Adipocyte (in vitro differentiated cells): Measurements from ENCODE around the gene KAT2B.

ENCODE experiments used
- DNase-seq: peaks from one replicate; pipeline ENCODE4 v3.0.0-alpha.2; 2015; ENCODE audit warnings: low read depth
- H3K27me3 ChIP-seq: replicated peaks from 2 replicates; pipeline ENCODE4 v1.7.0; 2013; ENCODE audit warnings: mild to moderate bottlenecking, low read length, moderate library complexity; ENCODE audit not compliant: control insufficient read depth, insufficient read depth
- H3K36me3 ChIP-seq: 2 replicates; pipeline ENCODE4 v1.7.0; 2013; ENCODE audit warnings: low read length, mild to moderate bottlenecking, moderate library complexity; ENCODE audit not compliant: control insufficient read depth, insufficient read depth, severe bottlenecking
- H3K4me1 ChIP-seq: 2 replicates; pipeline ENCODE4 v1.7.0; 2013; ENCODE audit warnings: mild to moderate bottlenecking, low read length, moderate library complexity; ENCODE audit not compliant: control insufficient read depth, insufficient read depth
- H3K4me3 ChIP-seq: 2 replicates; pipeline ENCODE4 v1.7.0; 2013; ENCODE audit warnings: mild to moderate bottlenecking, low read length, moderate library complexity
- H3K9ac ChIP-seq: 2 replicates; pipeline ENCODE4 v1.7.0; 2013; ENCODE audit warnings: mild to moderate bottlenecking, low read length, moderate library complexity
- H3K9me3 ChIP-seq: 2 replicates; pipeline ENCODE4 v1.7.0; 2013; ENCODE audit warnings: mild to moderate bottlenecking, low read length, moderate library complexity; ENCODE audit not compliant: control insufficient read depth

Gene KAT2B

GRCh38 chr3:20148466-20148865, 108.2 kb downstream of the KAT2B start:
- Histone ChIP-seq H3K4me1 (peaks cover 6% of the 10 kb centered on the region), H3K27me3 (no peaks in the 10 kb centered on the region), H3K9me3 (no peaks in the 10 kb centered on the region), H3K9ac (no peak overlapping the region), H3K4me3 (no peak overlapping the region), H3K36me3 (no peaks in the 10 kb centered on the region)
- no peak for DNase-seq

GRCh38 chr3:20154078-20154477, 113.8 kb downstream of the KAT2B start:
- H3K36me3 ChIP-seq, result no peaks in the 10 kb centered on the region
- H3K4me3 ChIP-seq, result no peak overlapping the region
- no peaks in the 10 kb centered on the region for H3K4me1 ChIP-seq
- no peaks in the 10 kb centered on the region for H3K9me3 ChIP-seq
- DNase-seq, result no peak
- H3K27me3 ChIP-seq, result no peaks in the 10 kb centered on the region
- no peak overlapping the region for H3K9ac ChIP-seq

GRCh38 chr3:20154928-20155327, 114.7 kb downstream of the KAT2B start:
- Histone ChIP-seq H3K36me3 (no peaks in the 10 kb centered on the region), H3K9me3 (no peaks in the 10 kb centered on the region), H3K27me3 (no peaks in the 10 kb centered on the region), H3K9ac (no peak overlapping the region), H3K4me3 (no peak overlapping the region), H3K4me1 (no peaks in the 10 kb centered on the region)
- no peak for DNase-seq

GRCh38 chr3:20160230-20160629, 120.0 kb downstream of the KAT2B start:
- H3K4me3 ChIP-seq, result no peak overlapping the region
- H3K9me3 ChIP-seq, result no peaks in the 10 kb centered on the region
- no peaks in the 10 kb centered on the region for H3K27me3 ChIP-seq
- no peak for DNase-seq
- H3K9ac ChIP-seq, result no peak overlapping the region
- H3K36me3 ChIP-seq, result no peaks in the 10 kb centered on the region
- H3K4me1 ChIP-seq, result no peaks in the 10 kb centered on the region

GRCh38 chr3:20161714-20162113, 121.5 kb downstream of the KAT2B start:
- no peak overlapping the region for H3K9ac ChIP-seq
- H3K27me3 ChIP-seq, result no peaks in the 10 kb centered on the region
- DNase-seq, result no peak
- H3K9me3 ChIP-seq, result no peaks in the 10 kb centered on the region
- no peaks in the 10 kb centered on the region for H3K4me1 ChIP-seq
- no peaks in the 10 kb centered on the region for H3K36me3 ChIP-seq
- no peak overlapping the region for H3K4me3 ChIP-seq

GRCh38 chr3:20173844-20174410, 133.7 kb downstream of the KAT2B start:
- no peak overlapping the region for H3K9ac ChIP-seq
- no peaks in the 10 kb centered on the region for H3K27me3 ChIP-seq
- H3K36me3 ChIP-seq, result no peaks in the 10 kb centered on the region
- no peak overlapping the region for H3K4me3 ChIP-seq
- DNase-seq, result no peak
- no peaks in the 10 kb centered on the region for H3K9me3 ChIP-seq
- H3K4me1 ChIP-seq, result no peaks in the 10 kb centered on the region

GRCh38 chr3:20181276-20181675, 141.0 kb downstream of the KAT2B start:
- H3K27me3 ChIP-seq, result no peaks in the 10 kb centered on the region
- no peak overlapping the region for H3K4me3 ChIP-seq
- no peaks in the 10 kb centered on the region for H3K36me3 ChIP-seq
- DNase-seq, result no peak
- H3K9me3 ChIP-seq, result no peaks in the 10 kb centered on the region
- H3K9ac ChIP-seq, result no peak overlapping the region
- no peaks in the 10 kb centered on the region for H3K4me1 ChIP-seq

- no peak overlapping the region for H3K4me3 ChIP-seq
- peaks cover 5% of the 10 kb centered on the region for H3K4me1 ChIP-seq
- H3K9me3 ChIP-seq, result no peaks in the 10 kb centered on the region
- no peaks in the 10 kb centered on the region for H3K36me3 ChIP-seq
- H3K9ac ChIP-seq, result no peak overlapping the region
- no peaks in the 10 kb centered on the region for H3K27me3 ChIP-seq
- DNase-seq, result no peak
Observed at GRCh38 chr3:20182206-20182605, 142.0 kb downstream of the KAT2B start.

- DNase-seq, result peak; percentile 45
- Histone ChIP-seq H3K9ac (peak overlapping the region; percentile 87), H3K36me3 (no peaks in the 10 kb centered on the region), H3K27me3 (no peaks in the 10 kb centered on the region), H3K9me3 (no peaks in the 10 kb centered on the region), H3K4me3 (peak overlapping the region; percentile 97), H3K4me1 (peaks cover 9% of the 10 kb centered on the region)
Observed at GRCh38 chr3:20185331-20185678, 145.1 kb downstream of the KAT2B start.

GRCh38 chr3:20185679-20186599, 145.7 kb downstream of the KAT2B start, which contains the start of gene SGO1:
Gene SGO1 (minus strand): TSS chr3:20186206. CDS start chr3:20184027, 2,179 bp downstream.
- H3K27me3 ChIP-seq, result no peaks in the 10 kb centered on the region
- H3K9ac ChIP-seq, result peak within 1 kb of the TSS; percentile 87
- peak; percentile 99 for DNase-seq
- H3K4me1 ChIP-seq, result peaks cover 9% of the 10 kb centered on the region
- H3K9me3 ChIP-seq, result no peaks in the 10 kb centered on the region
- H3K36me3 ChIP-seq, result no peaks in the 10 kb centered on the region
- peak within 1 kb of the TSS; percentile 97 for H3K4me3 ChIP-seq

GRCh38 chr3:20186600-20187004, 146.4 kb downstream of the KAT2B start:
- no peaks in the 10 kb centered on the region for H3K9me3 ChIP-seq
- H3K4me3 ChIP-seq, result peak overlapping the region; percentile 97
- peak overlapping the region; percentile 87 for H3K9ac ChIP-seq
- peak; percentile 43 for DNase-seq
- no peaks in the 10 kb centered on the region for H3K27me3 ChIP-seq
- H3K4me1 ChIP-seq, result peaks cover 9% of the 10 kb centered on the region
- no peaks in the 10 kb centered on the region for H3K36me3 ChIP-seq
